Measurements from ENCODE around the gene EGFR.

GRCh38 chr7:55058314-55058713 is 39.5 kb downstream of the EGFR start:
- TF ChIP-seq CTCF (conservative IDR thresholded peaks at IDR 0.05): no peak
- no peak for TF ChIP-seq ZFX (IDR thresholded peaks at IDR 0.05)

All from C4-2B (cell line).